GM19467 (cell line): ENCODE data around the gene TMIGD1.

Experiments
- ATAC-seq: cut with Tn5 transposase; IDR thresholded peaks from one replicate; pipeline ENCODE4 v1.9.1; 2021; ENCODE audit warnings: mild to moderate bottlenecking, moderate library complexity; ENCODE audit not compliant: unreplicated experiment

The TMIGD1 gene

GRCh38 chr17:30333503-30334360, at the start of gene TMIGD1:
Gene TMIGD1 (minus strand): TSS chr17:30334057. CDS start chr17:30332133, 1,924 bp downstream.
- no peak for ATAC-seq

GRCh38 chr17:30382345-30382744, 48.5 kb upstream of the TMIGD1 start:
- no peak for ATAC-seq

GRCh38 chr17:30381340-30381659, 47.4 kb upstream of the TMIGD1 start:
- ATAC-seq: no peak

GRCh38 chr17:30380643-30381339, 46.9 kb upstream of the TMIGD1 start:
- ATAC-seq: no peak

GRCh38 chr17:30379903-30380381, 46.1 kb upstream of the TMIGD1 start:
- ATAC-seq: no peak

GRCh38 chr17:30379303-30379902, 45.5 kb upstream of the TMIGD1 start:
- peak; percentile 8 for ATAC-seq

GRCh38 chr17:30378825-30379302, 45.0 kb upstream of the TMIGD1 start, which contains the start of gene CPD:
Gene CPD (plus strand): TSS chr17:30378927. CDS start chr17:30378981, 54 bp downstream.
- ATAC-seq: peak; percentile 81

- no peak for ATAC-seq
These were observed 44.5 kb upstream of the TMIGD1 start for GRCh38 chr17:30378241-30378824.

GRCh38 chr17:30377574-30378240, 43.9 kb upstream of the TMIGD1 start:
- no peak for ATAC-seq

- ATAC-seq: no peak
These were observed 43.0 kb upstream of the TMIGD1 start for GRCh38 chr17:30376621-30377452.

- no peak for ATAC-seq
These were observed 41.8 kb upstream of the TMIGD1 start for GRCh38 chr17:30375661-30376060.

- no peak for ATAC-seq
These were observed 38.9 kb upstream of the TMIGD1 start for GRCh38 chr17:30372755-30373154.

- no peak for ATAC-seq
These were observed 36.1 kb upstream of the TMIGD1 start for GRCh38 chr17:30369995-30370394.

GRCh38 chr17:30368912-30369720, 35.3 kb upstream of the TMIGD1 start:
- no peak for ATAC-seq

GRCh38 chr17:30366536-30366935, 32.7 kb upstream of the TMIGD1 start:
- ATAC-seq: no peak

- peak; percentile 63 for ATAC-seq
These were observed 29.9 kb upstream of the TMIGD1 start for GRCh38 chr17:30363715-30364202.

- no peak for ATAC-seq
These were observed 28.0 kb upstream of the TMIGD1 start for GRCh38 chr17:30361766-30362279.

- no peak for ATAC-seq
These were observed 26.4 kb upstream of the TMIGD1 start for GRCh38 chr17:30360086-30360808.
